WTC11 (cell line): Measurements from ENCODE around the gene FLNA. TPM values are rescaled to one million over a fixed set of nuclear protein-coding genes. Genes with fewer than 3 reads are reported as not detected.
A peak's percentile ranks its signal among the peaks of the same experiment; 100 is the strongest.

Source experiments
- ATAC-seq: fragments of 200-7000 bp; cut with Tn5 transposase; 2 replicates; pipeline ENCODE4 v1.10.0; 2021; ENCODE audit warnings: mild to moderate bottlenecking, moderate library complexity
- CTCF ChIA-PET: fragments of 300-600 bp; sonication (Branson Sonifier 250); formaldehyde crosslinking; loops from one replicate; lab custom pipeline; 2021; ENCODE audit warnings: antibody characterized with exemption; lab: Charles Lee
- POLR2A ChIA-PET: fragments of 350-600 bp; sonication (Branson Sonifier 250); formaldehyde crosslinking; loops from one replicate; lab custom pipeline; 2021; ENCODE audit warnings: antibody characterized with exemption; lab: Charles Lee
- DNase-seq: peaks from one replicate; pipeline ENCODE4 v3.0.0; 2021; ENCODE audit warnings: low spot score
- H3K27ac Mint-ChIP-seq: 2 replicates; pipeline ENCODE4 v1.8.0; 2021; ENCODE audit warnings: mixed read lengths
- H3K27me3 Mint-ChIP-seq: 2 replicates; pipeline ENCODE4 v1.8.0; 2021; ENCODE audit warnings: low read depth, mild to moderate bottlenecking, moderate library complexity, mixed read lengths
- H3K36me3 Mint-ChIP-seq: 2 replicates; pipeline ENCODE4 v1.8.0; 2021; ENCODE audit warnings: mixed read lengths
- H3K4me1 Mint-ChIP-seq: 2 replicates; pipeline ENCODE4 v1.8.0; 2022; ENCODE audit warnings: mixed read lengths
- H3K4me3 Mint-ChIP-seq: 2 replicates; pipeline ENCODE4 v1.8.0; 2021; ENCODE audit warnings: mild to moderate bottlenecking, moderate library complexity, mixed read lengths
- H3K9me3 Mint-ChIP-seq: 2 replicates; pipeline ENCODE4 v1.8.0; 2021; ENCODE audit warnings: mixed read lengths
- CBFB ChIP-seq: sonication (generic); formaldehyde crosslinking; IDR thresholded peaks from 2 replicates; pipeline ENCODE4 v1.8.1; 2022; ENCODE audit warnings: mild to moderate bottlenecking, low read depth, missing genetic modification reagents
- CREB1 ChIP-seq: sonication (generic); formaldehyde crosslinking; IDR thresholded peaks from 2 replicates; pipeline ENCODE4 v1.8.0; 2023; ENCODE audit warnings: mild to moderate bottlenecking, missing genetic modification reagents
- EMX1 ChIP-seq: fragments of 250-450 bp; sonication (Bioruptor Pico); IDR thresholded peaks from 2 replicates; pipeline ENCODE4 v1.8.0; 2021; ENCODE audit warnings: mild to moderate bottlenecking
- FOXP1 ChIP-seq: sonication (generic); formaldehyde crosslinking; IDR thresholded peaks from 2 replicates; pipeline ENCODE4 v1.8.0; 2022; ENCODE audit warnings: missing genetic modification reagents, mild to moderate bottlenecking, moderate library complexity, borderline replicate concordance
- GTF2I ChIP-seq: fragments of 250-450 bp; sonication (Bioruptor Pico); conservative IDR thresholded peaks from 2 replicates; pipeline ENCODE4 v1.4.0; 2021; ENCODE audit warnings: mild to moderate bottlenecking
- HMGA2 ChIP-seq: fragments of 250-450 bp; sonication (Bioruptor Pico); IDR thresholded peaks from 2 replicates; pipeline ENCODE4 v1.4.0; 2021; ENCODE audit warnings: mild to moderate bottlenecking, moderate library complexity
- JAZF1 ChIP-seq: fragments of 250-450 bp; sonication (Bioruptor Pico); IDR thresholded peaks from 2 replicates; pipeline ENCODE4 v1.9.0; 2021; ENCODE audit warnings: moderate library complexity, mild to moderate bottlenecking, inconsistent platforms
- JUN ChIP-seq: sonication (generic); formaldehyde crosslinking; IDR thresholded peaks from 2 replicates; pipeline ENCODE4 v1.8.0; 2023; ENCODE audit warnings: mild to moderate bottlenecking, missing genetic modification reagents
- NFATC4 ChIP-seq: fragments of 250-450 bp; sonication (Bioruptor Pico); IDR thresholded peaks from 2 replicates; pipeline ENCODE4 v1.9.0; 2021; ENCODE audit warnings: mild to moderate bottlenecking
- NFE2L1 ChIP-seq: sonication (generic); formaldehyde crosslinking; IDR thresholded peaks from 2 replicates; pipeline ENCODE4 v1.8.1; 2023; ENCODE audit warnings: missing genetic modification reagents
- PRRX2 ChIP-seq: fragments of 250-450 bp; sonication (Bioruptor Pico); IDR thresholded peaks from 2 replicates; pipeline ENCODE4 v1.8.0; 2021; ENCODE audit warnings: mild to moderate bottlenecking
- RORB ChIP-seq: fragments of 250-450 bp; sonication (Bioruptor Pico); IDR thresholded peaks from 2 replicates; pipeline ENCODE4 v1.9.0; 2021; ENCODE audit warnings: mild to moderate bottlenecking
- SMAD4 ChIP-seq: sonication (generic); formaldehyde crosslinking; IDR thresholded peaks from 2 replicates; pipeline ENCODE4 v1.8.0; 2022; ENCODE audit warnings: mild to moderate bottlenecking, missing genetic modification reagents
- SOX15 ChIP-seq: fragments of 250-450 bp; sonication (Bioruptor Pico); IDR thresholded peaks from 2 replicates; pipeline ENCODE4 v1.9.0; 2021; ENCODE audit warnings: mild to moderate bottlenecking
- TEAD1 ChIP-seq: sonication (generic); formaldehyde crosslinking; IDR thresholded peaks from 2 replicates; pipeline ENCODE4 v1.8.0; 2022; ENCODE audit warnings: mild to moderate bottlenecking, missing genetic modification reagents
- ZBTB21 ChIP-seq: sonication (generic); formaldehyde crosslinking; IDR thresholded peaks from 2 replicates; pipeline ENCODE4 v1.8.1; 2023; ENCODE audit warnings: mild to moderate bottlenecking, missing genetic modification reagents, borderline replicate concordance
- ZNF138 ChIP-seq: sonication (generic); formaldehyde crosslinking; conservative IDR thresholded peaks from 2 replicates; pipeline ENCODE4 v1.8.1; 2022; ENCODE audit warnings: mild to moderate bottlenecking, moderate library complexity, missing genetic modification reagents
- ZNF671 ChIP-seq: fragments of 250-450 bp; sonication (Bioruptor Pico); IDR thresholded peaks from 2 replicates; pipeline ENCODE4 v1.8.0; 2021; ENCODE audit warnings: mild to moderate bottlenecking
- total RNA-seq: library from RNA; stranded (reverse); gene quantifications from 3 replicates; pipeline ENCODE4 v1.2.3, GENCODE V29; 2021
- TF ChIP-seq, protein P1 (sequence below): sonication (generic); formaldehyde crosslinking; IDR thresholded peaks from 2 replicates; pipeline ENCODE4 v1.8.1; 2023; ENCODE audit warnings: mild to moderate bottlenecking, missing genetic modification reagents
- TF ChIP-seq, protein P2 (sequence below): sonication (generic); formaldehyde crosslinking; IDR thresholded peaks from 2 replicates; pipeline ENCODE4 v1.8.0; 2023; ENCODE audit warnings: missing genetic modification reagents
- TF ChIP-seq, protein P3 (sequence below): fragments of 250-450 bp; sonication (Bioruptor Pico); IDR thresholded peaks from 2 replicates; pipeline ENCODE4 v1.9.0; 2021; ENCODE audit warnings: mild to moderate bottlenecking
- TF ChIP-seq, protein P4 (sequence below): fragments of 250-450 bp; sonication (Bioruptor Pico); IDR thresholded peaks from 2 replicates; pipeline ENCODE4 v2.1.2; 2022; ENCODE audit warnings: mild to moderate bottlenecking, moderate library complexity

FLNA gene
- total RNA-seq, 1 experiment from 2014 or later = 1,017 TPM

DNA sequence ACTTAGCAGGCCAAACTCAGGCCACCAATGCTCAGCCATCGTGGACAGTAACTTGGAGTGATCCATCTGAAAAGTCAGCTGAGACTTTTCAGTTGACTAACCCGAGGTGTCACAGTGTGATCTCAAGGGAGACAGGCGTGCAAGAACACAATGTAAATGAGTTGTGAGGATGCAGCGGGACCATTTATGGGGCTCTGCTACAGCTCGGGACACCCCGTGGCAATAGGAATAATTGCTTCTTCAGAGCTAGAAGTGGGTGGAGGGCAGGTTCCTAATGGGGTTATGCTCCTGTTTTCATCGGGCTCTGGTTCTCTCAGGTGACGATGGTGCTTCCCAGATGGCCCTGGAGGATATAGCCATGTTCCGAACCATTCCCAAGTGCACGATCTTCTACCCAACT, 51.5 kb downstream of the FLNA start (continued):
- TF ChIP-seq, protein P1, sequence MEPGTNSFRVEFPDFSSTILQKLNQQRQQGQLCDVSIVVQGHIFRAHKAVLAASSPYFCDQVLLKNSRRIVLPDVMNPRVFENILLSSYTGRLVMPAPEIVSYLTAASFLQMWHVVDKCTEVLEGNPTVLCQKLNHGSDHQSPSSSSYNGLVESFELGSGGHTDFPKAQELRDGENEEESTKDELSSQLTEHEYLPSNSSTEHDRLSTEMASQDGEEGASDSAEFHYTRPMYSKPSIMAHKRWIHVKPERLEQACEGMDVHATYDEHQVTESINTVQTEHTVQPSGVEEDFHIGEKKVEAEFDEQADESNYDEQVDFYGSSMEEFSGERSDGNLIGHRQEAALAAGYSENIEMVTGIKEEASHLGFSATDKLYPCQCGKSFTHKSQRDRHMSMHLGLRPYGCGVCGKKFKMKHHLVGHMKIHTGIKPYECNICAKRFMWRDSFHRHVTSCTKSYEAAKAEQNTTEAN (CRISPR knock-in tag) = no peak
- TF ChIP-seq RORB (CRISPR knock-in tag) (no peak), SOX15 (CRISPR knock-in tag) (no peak), SMAD4 (CRISPR knock-in tag) (no peak)
- TF ChIP-seq, protein P2, sequence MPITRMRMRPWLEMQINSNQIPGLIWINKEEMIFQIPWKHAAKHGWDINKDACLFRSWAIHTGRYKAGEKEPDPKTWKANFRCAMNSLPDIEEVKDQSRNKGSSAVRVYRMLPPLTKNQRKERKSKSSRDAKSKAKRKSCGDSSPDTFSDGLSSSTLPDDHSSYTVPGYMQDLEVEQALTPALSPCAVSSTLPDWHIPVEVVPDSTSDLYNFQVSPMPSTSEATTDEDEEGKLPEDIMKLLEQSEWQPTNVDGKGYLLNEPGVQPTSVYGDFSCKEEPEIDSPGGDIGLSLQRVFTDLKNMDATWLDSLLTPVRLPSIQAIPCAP (CRISPR knock-in tag) = no peak
- TF ChIP-seq, protein P3, sequence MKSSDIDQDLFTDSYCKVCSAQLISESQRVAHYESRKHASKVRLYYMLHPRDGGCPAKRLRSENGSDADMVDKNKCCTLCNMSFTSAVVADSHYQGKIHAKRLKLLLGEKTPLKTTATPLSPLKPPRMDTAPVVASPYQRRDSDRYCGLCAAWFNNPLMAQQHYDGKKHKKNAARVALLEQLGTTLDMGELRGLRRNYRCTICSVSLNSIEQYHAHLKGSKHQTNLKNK (CRISPR knock-in tag) = no peak
- TF ChIP-seq, all 79 proteins: peak for 0

DNA sequence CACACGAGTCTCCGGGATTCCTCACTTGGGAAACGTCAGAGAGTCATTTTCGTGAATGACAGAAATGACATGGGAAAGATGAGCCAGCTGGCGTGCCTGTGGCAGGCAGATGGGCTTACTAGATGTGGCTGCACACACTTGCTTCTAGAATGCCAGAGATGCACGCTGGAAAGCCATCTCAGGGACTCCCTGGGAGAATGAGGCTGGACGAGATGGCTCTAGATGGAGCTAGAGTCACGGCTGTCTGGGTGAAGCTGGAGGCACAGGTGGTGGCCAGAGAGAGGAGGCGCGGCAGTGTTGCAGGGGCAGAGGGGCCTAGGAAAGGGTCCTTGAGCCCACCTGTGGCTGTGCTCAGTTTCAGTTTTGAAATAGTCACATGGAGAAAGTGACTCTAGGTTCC, 52.8 kb downstream of the FLNA start:
- Mint-ChIP-seq H3K4me3 (no peak overlapping the region), H3K27me3 (no peaks in the 10 kb centered on the region), H3K9me3 (no peaks in the 10 kb centered on the region), H3K4me1 (0 out of 2 replicates have a peak, but pooled peaks cover 2% of the 10 kb centered on the region), H3K36me3 (no peaks in the 10 kb centered on the region), H3K27ac (no peak overlapping the region)
- no peak for DNase-seq
- TF ChIP-seq, protein P4, sequence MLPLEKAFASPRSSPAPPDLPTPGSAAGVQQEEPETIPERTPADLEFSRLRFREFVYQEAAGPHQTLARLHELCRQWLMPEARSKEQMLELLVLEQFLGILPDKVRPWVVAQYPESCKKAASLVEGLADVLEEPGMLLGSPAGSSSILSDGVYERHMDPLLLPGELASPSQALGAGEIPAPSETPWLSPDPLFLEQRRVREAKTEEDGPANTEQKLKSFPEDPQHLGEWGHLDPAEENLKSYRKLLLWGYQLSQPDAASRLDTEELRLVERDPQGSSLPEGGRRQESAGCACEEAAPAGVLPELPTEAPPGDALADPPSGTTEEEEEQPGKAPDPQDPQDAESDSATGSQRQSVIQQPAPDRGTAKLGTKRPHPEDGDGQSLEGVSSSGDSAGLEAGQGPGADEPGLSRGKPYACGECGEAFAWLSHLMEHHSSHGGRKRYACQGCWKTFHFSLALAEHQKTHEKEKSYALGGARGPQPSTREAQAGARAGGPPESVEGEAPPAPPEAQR = no peak
- ChIA-PET POLR2A (no interaction called here), CTCF (no interaction called here)
- ATAC-seq = peak; percentile 34; the same call in 1 of the 2 replicates

DNA sequence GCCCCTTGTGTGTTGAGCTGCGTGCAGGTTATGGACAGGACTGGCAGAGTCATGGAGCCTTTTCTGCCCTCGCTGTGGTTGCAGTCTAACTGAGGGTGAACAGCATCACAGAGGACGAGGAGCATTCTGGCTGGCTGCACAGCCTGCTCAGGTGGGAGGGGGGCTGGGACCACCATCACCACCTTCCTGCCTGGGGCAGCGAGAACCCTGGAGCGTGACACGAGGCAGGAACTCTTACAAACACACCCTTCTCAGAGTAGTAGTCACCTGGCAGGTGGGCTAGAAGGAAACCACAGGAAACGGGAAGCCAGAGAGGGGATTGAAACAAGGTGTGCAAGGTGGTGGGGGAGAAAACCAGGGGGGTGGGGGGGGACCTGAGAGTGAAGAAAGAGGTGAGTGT, 53.3 kb downstream of the FLNA start:
- no peaks in the 10 kb centered on the region for H3K27me3 Mint-ChIP-seq
- CTCF ChIA-PET = no interaction called here

DNA sequence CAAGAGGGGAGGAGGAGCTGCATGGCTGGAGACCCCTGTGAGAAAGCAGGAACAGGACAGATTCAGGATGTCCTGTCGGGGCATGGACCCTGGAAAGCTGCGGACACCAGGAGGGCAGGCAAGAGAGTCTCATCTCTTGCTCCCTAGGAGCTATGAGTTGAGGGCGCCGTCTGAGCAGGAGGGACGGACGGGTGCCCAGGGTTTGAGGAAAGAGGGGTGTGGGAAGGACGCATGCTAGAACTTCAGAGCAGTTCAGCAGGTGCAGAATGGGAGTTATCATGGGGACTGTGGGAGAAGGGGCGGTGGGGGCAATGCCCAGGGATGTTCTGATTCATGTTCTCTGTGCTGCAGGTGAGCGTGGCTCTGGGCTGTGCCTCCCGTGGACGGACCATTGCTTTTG, 54.0 kb downstream of the FLNA start:
- Mint-ChIP-seq H3K9me3 (no peaks in the 10 kb centered on the region), H3K4me1 (0 out of 2 replicates have a peak, but pooled peaks cover 2% of the 10 kb centered on the region), H3K27me3 (no peaks in the 10 kb centered on the region), H3K27ac (no peak overlapping the region), H3K36me3 (no peaks in the 10 kb centered on the region), H3K4me3 (no peak overlapping the region)
- POLR2A ChIA-PET = no interaction called here
- no peak for DNase-seq
- ATAC-seq = no peak
- TF ChIP-seq PRRX2 (no peak), EMX1 (no peak), CBFB (CRISPR knock-in tag) (no peak), ZNF671 (CRISPR knock-in tag) (no peak), HMGA2 (no peak), CREB1 (CRISPR knock-in tag) (no peak), NFE2L1 (CRISPR knock-in tag) (no peak), NFATC4 (CRISPR knock-in tag) (no peak), JAZF1 (CRISPR knock-in tag) (no peak), ZNF138 (CRISPR knock-in tag) (no peak), FOXP1 (CRISPR knock-in tag) (no peak), TEAD1 (no peak)
- TF ChIP-seq, all 79 proteins: peak for 0
- CTCF ChIA-PET = no interaction called here

More for the DNA sequence above, 53.3 kb downstream of the FLNA start:
- 0 out of 2 replicates have a peak, but pooled peaks cover 2% of the 10 kb centered on the region for H3K4me1 Mint-ChIP-seq
- no peaks in the 10 kb centered on the region for H3K36me3 Mint-ChIP-seq
- DNase-seq (no peak), ATAC-seq (no peak)
- POLR2A ChIA-PET = no interaction called here
- no peaks in the 10 kb centered on the region for H3K9me3 Mint-ChIP-seq
- no peak overlapping the region for H3K4me3 Mint-ChIP-seq
- H3K27ac Mint-ChIP-seq = no peak overlapping the region
- TF ChIP-seq GTF2I (CRISPR knock-in tag) (no peak), ZBTB21 (CRISPR knock-in tag) (no peak), JUN (CRISPR knock-in tag) (no peak), CREB1 (CRISPR knock-in tag) (no peak)
- TF ChIP-seq, protein P4 = no peak
